ENCODE results near the gene SOWAHA.

The SOWAHA gene

GRCh38 chr5:132812781-132813598 is at the start of gene SOWAHA:
SOWAHA (plus strand) TSS chr5:132813302; CDS start chr5:132813622, 320 bp downstream.
- no peak for DNase-seq (ENCODE audit: low read depth in 2 of 2)

- no peak for DNase-seq (ENCODE audit: low read depth in 2 of 2)
These were observed 49.1 kb upstream of the SOWAHA start for GRCh38 chr5:132764051-132764450.

- no peak for DNase-seq (ENCODE audit: low read depth in 2 of 2)
These were observed 48.3 kb upstream of the SOWAHA start for GRCh38 chr5:132764671-132765238.

DNA sequence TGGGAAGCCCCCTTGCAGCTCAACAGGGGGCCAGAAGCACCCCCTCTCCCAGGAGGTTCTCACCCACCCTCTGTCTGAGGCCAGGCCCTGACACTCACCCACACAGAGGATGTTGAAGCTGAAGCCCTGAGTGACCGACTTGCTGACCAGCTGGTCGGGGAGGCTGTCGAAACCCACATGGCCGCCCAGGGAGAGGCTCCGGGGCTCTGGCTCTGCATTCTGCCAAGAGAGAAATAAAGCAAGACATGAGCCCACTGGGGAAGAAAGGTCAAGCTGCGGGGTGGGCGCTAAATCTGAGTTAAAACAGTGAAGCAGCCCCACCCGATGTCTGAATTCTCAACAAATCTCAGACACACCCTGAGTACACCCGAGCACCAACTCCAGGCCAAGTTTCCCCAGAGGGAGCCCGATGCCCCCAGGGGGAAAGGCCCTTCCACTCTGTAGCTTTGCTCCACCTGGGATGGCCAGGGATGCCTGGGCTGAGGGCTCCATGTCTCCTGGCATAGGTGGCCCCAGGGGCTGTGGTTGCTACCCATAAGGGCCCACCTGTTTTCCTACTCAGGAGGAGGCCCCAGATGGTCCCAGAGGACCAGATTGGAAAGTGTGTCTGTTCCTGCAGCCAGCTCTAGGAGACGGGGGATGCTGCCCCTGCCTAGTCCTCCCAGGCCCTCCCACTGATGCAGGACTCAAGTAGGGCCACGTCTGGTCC is 47.6 kb upstream of the SOWAHA start:
- no peak for DNase-seq (ENCODE audit: low read depth in 2 of 2)

GRCh38 chr5:132766020-132766805 is 46.9 kb upstream of the SOWAHA start:
- no peak for DNase-seq (ENCODE audit: low read depth in 2 of 2)

DNA sequence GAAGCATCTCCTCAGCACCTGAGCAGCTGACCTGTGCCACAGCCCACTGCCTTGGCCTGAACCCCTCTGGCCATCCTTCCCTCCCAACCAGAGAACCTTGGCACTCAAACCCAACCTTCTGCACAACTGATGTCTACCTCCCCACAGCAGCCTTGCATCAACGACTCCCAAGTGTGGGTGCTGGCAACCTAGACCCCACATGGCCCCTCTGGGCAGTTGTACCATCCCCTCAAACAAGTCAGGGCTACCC is 46.4 kb upstream of the SOWAHA start:
- DNase-seq (ENCODE audit: low read depth in 2 of 2), result no peak

DNA sequence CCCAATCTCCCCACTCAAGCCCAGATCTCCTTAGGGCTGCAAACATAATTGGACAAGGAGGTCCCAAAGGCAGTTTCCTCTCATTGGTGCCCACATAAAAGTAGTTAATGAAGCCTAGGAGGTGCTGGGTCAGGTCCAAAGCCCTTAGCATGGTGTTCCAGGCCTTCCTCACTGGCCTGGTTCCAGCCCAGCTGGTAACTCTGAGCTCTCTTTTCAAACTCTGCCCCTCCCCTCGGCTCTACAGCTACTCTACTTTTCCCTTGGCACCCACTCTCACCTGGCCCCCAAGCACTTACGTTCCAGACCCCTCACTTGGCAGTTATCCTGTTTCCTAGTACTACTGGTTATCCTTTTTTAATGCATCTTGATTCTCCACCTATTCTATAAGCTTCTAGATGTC is 46.0 kb upstream of the SOWAHA start:
- no peak for DNase-seq (ENCODE audit: low read depth in 2 of 2)

DNA sequence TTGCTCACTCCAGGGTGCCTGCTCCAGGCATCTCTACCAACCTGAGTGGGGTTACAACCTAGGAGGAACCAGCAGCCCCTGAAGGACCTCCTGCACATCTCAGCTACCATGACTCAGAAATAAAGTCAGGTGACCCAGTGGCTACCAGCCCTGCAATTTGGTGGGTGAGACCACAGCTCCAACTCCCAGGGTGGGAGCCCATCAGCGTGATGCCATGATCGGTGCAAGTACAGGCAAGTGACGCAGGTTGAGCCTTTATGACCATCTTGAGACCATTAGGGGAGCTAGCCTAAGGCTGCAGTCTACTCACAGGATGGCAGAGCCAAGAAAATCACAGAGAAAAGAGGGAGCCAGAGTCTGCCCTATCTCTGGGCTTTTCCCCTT is 44.6 kb upstream of the SOWAHA start:
- no peak for DNase-seq (ENCODE audit: low read depth in 2 of 2)

- no peak for DNase-seq (ENCODE audit: low read depth in 2 of 2)
These were observed 42.5 kb upstream of the SOWAHA start for GRCh38 chr5:132770476-132771159.

- no peak for DNase-seq (ENCODE audit: low read depth in 2 of 2)
These were observed 41.6 kb upstream of the SOWAHA start for GRCh38 chr5:132771503-132771998.

GRCh38 chr5:132772291-132773070 is 40.6 kb upstream of the SOWAHA start:
- DNase-seq (ENCODE audit: low read depth in 2 of 2), result no peak

- no peak for DNase-seq (ENCODE audit: low read depth in 2 of 2)
These were observed 40.0 kb upstream of the SOWAHA start for GRCh38 chr5:132773114-132773513.

GRCh38 chr5:132773601-132774355 is 39.3 kb upstream of the SOWAHA start:
- DNase-seq (ENCODE audit: low read depth in 2 of 2), result no peak

GRCh38 chr5:132774406-132774805 is 38.7 kb upstream of the SOWAHA start:
- DNase-seq (ENCODE audit: low read depth in 2 of 2), result no peak

DNA sequence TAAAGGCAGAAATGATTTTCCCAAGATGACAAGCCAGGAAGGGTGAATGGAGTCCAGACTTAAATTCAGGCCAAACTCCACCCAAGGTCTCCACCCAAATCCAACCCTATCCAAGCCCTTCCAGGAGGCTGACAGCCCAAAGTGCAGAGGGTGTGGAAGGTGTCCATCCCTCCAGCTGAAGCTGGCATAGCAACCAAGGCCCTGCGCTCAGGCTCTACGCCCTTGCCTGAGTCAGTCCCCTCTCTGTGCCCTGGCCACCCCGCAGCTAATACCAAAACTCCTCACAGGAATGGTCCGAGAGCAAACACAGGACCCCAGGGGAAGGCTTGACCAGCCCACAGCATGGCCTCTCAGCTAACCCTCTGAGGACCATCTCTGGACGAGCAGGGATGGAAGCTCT is 38.2 kb upstream of the SOWAHA start:
- no peak for DNase-seq (ENCODE audit: low read depth in 2 of 2)

DNA sequence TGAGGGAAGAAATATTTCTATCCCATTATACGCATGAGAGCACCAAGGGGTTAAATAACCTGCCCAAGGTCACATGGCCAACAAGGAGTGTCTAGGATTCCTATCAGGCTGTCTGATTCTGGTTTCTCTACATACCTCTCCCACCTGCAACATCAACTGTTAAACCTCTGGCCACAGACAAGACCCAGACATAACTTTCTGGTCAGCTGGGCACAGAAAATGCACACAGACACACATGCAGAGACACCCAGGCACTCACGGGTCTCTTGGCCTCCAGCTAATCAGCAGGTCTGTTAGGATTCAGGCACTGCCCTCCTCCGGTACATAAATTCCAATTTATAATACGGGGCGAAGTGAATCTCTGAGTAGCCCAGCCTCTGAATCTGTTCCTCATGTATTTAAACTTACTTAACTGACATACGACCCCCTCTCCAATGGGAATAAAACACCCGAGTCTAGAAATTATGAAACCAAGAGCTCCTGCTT is 37.6 kb upstream of the SOWAHA start:
- no peak for DNase-seq (ENCODE audit: low read depth in 2 of 2)

DNA sequence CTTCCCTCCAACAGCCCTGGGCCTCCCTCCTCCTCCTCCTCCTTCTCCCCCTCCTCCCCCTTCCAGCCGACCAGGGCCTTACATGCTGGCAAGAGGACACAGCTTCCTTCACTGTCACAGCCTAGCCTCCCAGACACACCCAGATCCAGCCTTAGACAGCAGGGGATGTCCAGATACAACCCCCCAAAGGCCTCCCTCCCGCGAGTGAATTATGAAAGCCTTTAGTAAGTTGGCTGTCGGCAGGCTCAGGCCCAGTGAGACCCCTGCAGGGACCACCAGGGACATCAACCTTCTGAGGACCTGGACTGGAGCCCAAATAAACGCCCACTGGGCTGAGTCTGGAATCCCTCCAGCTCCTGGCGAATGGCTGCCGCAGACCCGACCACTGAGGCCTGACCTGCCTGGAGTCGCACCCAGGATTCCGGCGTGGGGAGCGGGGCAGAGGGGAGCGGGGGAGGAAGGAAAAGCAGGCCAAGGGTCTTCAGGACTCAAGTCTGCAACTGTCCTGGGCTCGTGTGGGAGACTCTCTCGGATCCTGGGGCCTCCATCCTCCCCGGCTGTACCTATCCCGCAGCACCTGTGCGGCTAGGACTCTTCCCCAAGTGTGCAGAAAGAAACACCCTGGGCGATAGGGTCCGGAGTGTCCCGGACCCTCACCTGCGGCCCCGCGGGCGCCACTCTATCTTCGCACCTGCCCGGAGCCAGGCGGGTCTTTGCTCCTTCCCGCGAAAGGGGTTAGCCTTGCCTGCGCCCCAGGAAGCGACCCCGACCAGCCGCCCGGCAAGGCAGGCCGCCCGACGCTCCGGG is 36.8 kb upstream of the SOWAHA start:
- no peak for DNase-seq (ENCODE audit: low read depth in 2 of 2)

DNA sequence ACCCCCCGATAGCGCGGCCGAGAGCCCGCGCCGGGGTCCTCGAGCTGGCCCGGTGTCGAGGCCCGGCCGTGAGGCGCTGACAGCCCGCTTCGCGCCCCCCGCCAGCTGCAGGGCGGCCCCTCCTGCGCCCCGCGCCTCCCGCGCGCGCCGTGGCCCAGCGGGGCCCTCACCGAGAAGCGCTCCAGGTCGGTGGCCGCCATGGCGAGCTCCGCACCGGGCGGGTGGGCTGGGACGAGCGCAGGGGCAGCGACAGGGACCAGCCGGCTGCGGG is 36.2 kb upstream of the SOWAHA start:
- no peak for DNase-seq (ENCODE audit: low read depth in 2 of 2)
